Stomach (tissue), 9 donors: Measurements from ENCODE around the gene FGFRL1. TPM values are rescaled to one million over a fixed set of nuclear protein-coding genes. Genes with fewer than 3 reads are reported as not detected.

ENCODE experiments used
- DNase-seq, 2 donors: peaks; one replicate each; pipeline versions ENCODE4 v3.0.0 to v3.0.0-alpha.2; 2013 to 2019
- H3K27ac ChIP-seq, 5 donors: fragments of 200-600 bp in 4 of 5; sonication (generic) in 4 of 5; one replicate each; pipeline ENCODE4 v1.5.1; 2013 to 2019; ENCODE audit warnings: mild to moderate bottlenecking in 1 of 5, moderate library complexity in 1 of 5
- H3K27me3 ChIP-seq, 3 donors: fragments of 200-600 bp; sonication (generic); one replicate each; pipeline ENCODE4 v1.5.1; 2017 to 2019; ENCODE audit warnings: mixed run types in 1 of 3
- H3K36me3 ChIP-seq, 4 donors: fragments of 200-600 bp; sonication (generic); 1 replicate in 3 of 4; 2 replicates in 1 of 4; pipeline ENCODE4 v1.5.1; 2016 to 2019
- H3K4me1 ChIP-seq, 4 donors: fragments of 200-600 bp; sonication (generic); one replicate each; pipeline ENCODE4 v1.5.1; 2016 to 2019
- H3K4me3 ChIP-seq, 4 donors: fragments of 200-600 bp; sonication (generic) in 3 of 4; one replicate each; pipeline ENCODE4 v1.5.1; 2016 to 2019; ENCODE audit warnings: mild to moderate bottlenecking in 1 of 4
- H3K9me3 ChIP-seq, 4 donors: fragments of 200-600 bp; sonication (generic); one replicate each; pipeline ENCODE4 v1.5.1; 2016 to 2019
- CTCF ChIP-seq, 7 experiments: fragments of 450-650 bp in 4 of 7; fragments of 200-600 bp in 3 of 7; sonication (generic) in 3 of 7; IDR thresholded peaks; one replicate each; pipeline ENCODE4 v1.5.1; 2016 to 2019; ENCODE audit warnings: antibody characterized with exemption in 7 of 7, control low read depth in 2 of 7, mild to moderate bottlenecking in 1 of 7
- EP300 ChIP-seq: sonication (generic); formaldehyde crosslinking; IDR thresholded peaks from one replicate; pipeline ENCODE4 v1.6.1; 2017; ENCODE audit warnings: antibody characterized with exemption
- POLR2A ChIP-seq, 4 donors: fragments of 450-650 bp; IDR thresholded peaks; one replicate each; pipeline ENCODE4 v1.6.1; 2016; ENCODE audit warnings: antibody characterized with exemption in 4 of 4, control low read depth in 2 of 4, mild to moderate bottlenecking in 1 of 4, moderate library complexity in 1 of 4
- POLR2AphosphoS5 ChIP-seq, 3 donors: sonication (generic); formaldehyde crosslinking; IDR thresholded peaks; one replicate each; pipeline ENCODE4 v1.6.1; 2016; ENCODE audit warnings: antibody characterized with exemption in 3 of 3
- WGBS, 5 donors: extraction: QIAGEN DNeasy Blood & Tissue Kit in 3 of 5; methylation state at CpG; one replicate each; pipeline versions ENCODE4 v1.1.5 to v1.1.7; 2013 to 2018; 5-methylcytosine and 5-hydroxymethylcytosine counted together
- intact Hi-C: fragments of 100-400 bp; cut with DNase I; formaldehyde crosslinking; loops from one replicate; pipeline ENCODE4 v1.15.1; 2023; ENCODE audit warnings: low total_unique reads
- polyA plus RNA-seq, 3 donors: library from polyadenylated mRNA; stranded (reverse); fragments of 200-250 nt; gene quantifications; one replicate each; pipeline ENCODE4 v1.2.3, GENCODE V29; 2013
- total RNA-seq, 5 donors: library from RNA; depleted of rRNA; stranded (reverse); fragments of >200 nt; gene quantifications; one replicate each; pipeline versions ENCODE4 v1.1.0 to v1.2.3, GENCODE V29; 2014 to 2016
- donor health status: healthy with polysubstance abuse.
- donor health status: Bipolar disorder and iron deficiency.
- donor health status: healthy.

FGFRL1 gene
- total and polyA plus RNA-seq, 8 donors = 3.5 to 42.7 (median 9.8) TPM

GRCh38 chr4:1026115-1026514, 14.7 kb downstream of the FGFRL1 start:
- Histone ChIP-seq H3K27me3 (peaks cover 0 to 30% (median 0%) of the 10 kb centered on the region in 3 donors), H3K36me3 (peaks cover 7 to 40% (median 36%) of the 10 kb centered on the region in 4 donors), H3K4me1 (peaks cover 6 to 49% (median 28%) of the 10 kb centered on the region in 4 donors), H3K9me3 (no peaks in the 10 kb centered on the region), H3K27ac (no peak overlapping the region), H3K4me3 (no peak overlapping the region)
- peak; percentile 68 to 78 for DNase-seq
- WGBS, 5 donors = 31 to 55% (median 36%) methylated on average over 17 of the region's 17 CpGs
- no peak for TF ChIP-seq CTCF (IDR thresholded peaks at IDR 0.05)
- no peak for TF ChIP-seq EP300
- no peak for TF ChIP-seq POLR2A (IDR thresholded peaks at IDR 0.05)
- no peak for TF ChIP-seq POLR2AphosphoS5 (IDR thresholded peaks at IDR 0.05)
- intact Hi-C loops = no loop called here

- H3K36me3 ChIP-seq = peaks cover 7 to 37% (median 32%) of the 10 kb centered on the region in 4 donors
- H3K27ac ChIP-seq = no peak overlapping the region
- intact Hi-C loops = no loop called here
- H3K4me1 ChIP-seq = peaks cover 6 to 43% (median 26%) of the 10 kb centered on the region in 4 donors
- peaks cover 0 to 43% (median 4%) of the 10 kb centered on the region in 3 donors for H3K27me3 ChIP-seq
- 55 to 78% (median 69%) methylated on average over 11 to 26 of the region's 26 CpGs for WGBS, 5 donors
- H3K9me3 ChIP-seq = no peaks in the 10 kb centered on the region
- no peak for DNase-seq
- no peak overlapping the region for H3K4me3 ChIP-seq
- TF ChIP-seq EP300 (no peak), POLR2A (IDR thresholded peaks at IDR 0.05) (no peak), POLR2AphosphoS5 (IDR thresholded peaks at IDR 0.05) (no peak), CTCF (IDR thresholded peaks at IDR 0.05) (no peak)
Measured at GRCh38 chr4:1027219-1027914, 15.9 kb downstream of the FGFRL1 start.

DNA sequence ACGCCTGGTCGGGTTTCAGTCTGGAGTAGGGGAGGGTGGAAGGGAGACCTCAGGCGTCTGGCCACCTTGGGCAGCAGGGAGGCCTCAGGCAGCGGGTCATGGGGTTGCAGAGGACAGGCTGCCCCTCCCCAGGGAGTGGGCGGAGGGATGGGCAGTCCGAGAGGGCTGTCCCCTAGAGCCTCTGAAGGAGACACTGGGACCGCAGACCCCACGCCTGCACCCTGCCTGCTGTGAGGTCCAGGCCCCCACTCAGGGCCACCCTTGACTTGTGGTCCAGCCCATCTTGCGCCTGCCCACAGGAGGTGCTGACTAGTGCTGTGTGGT, 16.5 kb downstream of the FGFRL1 start:
- peaks cover 0 to 48% (median 8%) of the 10 kb centered on the region in 3 donors for H3K27me3 ChIP-seq
- H3K4me3 ChIP-seq = no peak overlapping the region
- H3K27ac ChIP-seq = no peak overlapping the region
- H3K9me3 ChIP-seq = no peaks in the 10 kb centered on the region
- WGBS, 5 donors = 49 to 61% (median 54%) methylated on average over 4 to 9 of the region's 9 CpGs; no CpG with 5 or more reads in 1 of the 5 donors
- peaks cover 6 to 44% (median 28%) of the 10 kb centered on the region in 4 donors for H3K4me1 ChIP-seq
- intact Hi-C loops = no loop called here
- DNase-seq = no peak
- TF ChIP-seq POLR2AphosphoS5 (IDR thresholded peaks at IDR 0.05) (no peak), EP300 (no peak)
- peaks cover 7 to 32% (median 29%) of the 10 kb centered on the region in 4 donors for H3K36me3 ChIP-seq

- Histone ChIP-seq H3K36me3 (peaks cover 7 to 24% (median 23%) of the 10 kb centered on the region in 4 donors), H3K9me3 (no peaks in the 10 kb centered on the region), H3K4me1 (peaks cover 9 to 52% (median 35%) of the 10 kb centered on the region in 4 donors), H3K4me3 (no peak overlapping the region), H3K27me3 (peaks cover 0 to 53% (median 8%) of the 10 kb centered on the region in 3 donors), H3K27ac (no peak overlapping the region)
- intact Hi-C loops = no loop called here
- 65 to 81% (median 76%) methylated on average over 32 to 36 of the region's 36 CpGs for WGBS, 5 donors
- TF ChIP-seq CTCF (IDR thresholded peaks at IDR 0.05) = no peak
- no peak for TF ChIP-seq POLR2AphosphoS5 (IDR thresholded peaks at IDR 0.05)
- TF ChIP-seq EP300 = no peak
- no peak for TF ChIP-seq POLR2A (IDR thresholded peaks at IDR 0.05)
- no peak for DNase-seq
Measured at GRCh38 chr4:1028574-1029220, 17.3 kb downstream of the FGFRL1 start.
